GM21737 (cell line): ENCODE results near the gene SCFD2.

ENCODE experiments used
- ATAC-seq: cut with Tn5 transposase; IDR thresholded peaks from one replicate; pipeline ENCODE4 v1.9.1; 2021; ENCODE audit warnings: mild to moderate bottlenecking, moderate library complexity; ENCODE audit not compliant: unreplicated experiment

SCFD2 gene

GRCh38 chr4:53019485-53020382 lies 346.1 kb downstream of the SCFD2 start:
- ATAC-seq: no peak

- no peak for ATAC-seq
Observed at GRCh38 chr4:53018471-53018870, 347.4 kb downstream of the SCFD2 start.

- ATAC-seq: no peak
Observed at GRCh38 chr4:53016099-53016820, 349.6 kb downstream of the SCFD2 start.

- ATAC-seq: no peak
Observed at GRCh38 chr4:53015681-53016080, 350.2 kb downstream of the SCFD2 start.

GRCh38 chr4:53014881-53015280 lies 351.0 kb downstream of the SCFD2 start:
- no peak for ATAC-seq

- ATAC-seq: no peak
Observed at GRCh38 chr4:53013873-53014775, 351.7 kb downstream of the SCFD2 start.

GRCh38 chr4:53012738-53013137 lies 353.1 kb downstream of the SCFD2 start:
- ATAC-seq: peak; percentile 81

GRCh38 chr4:53011259-53011905 lies 354.5 kb downstream of the SCFD2 start:
- ATAC-seq: no peak

- no peak for ATAC-seq
Observed at GRCh38 chr4:53010318-53010717, 355.5 kb downstream of the SCFD2 start.

GRCh38 chr4:53009824-53010223 lies 356.0 kb downstream of the SCFD2 start:
- ATAC-seq: no peak

- no peak for ATAC-seq
Observed at GRCh38 chr4:53007024-53007423, 358.8 kb downstream of the SCFD2 start.

GRCh38 chr4:53005808-53006207 lies 360.1 kb downstream of the SCFD2 start:
- ATAC-seq: no peak

GRCh38 chr4:53005149-53005546 lies 360.7 kb downstream of the SCFD2 start:
- no peak for ATAC-seq

- no peak for ATAC-seq
Observed at GRCh38 chr4:53004497-53005148, 361.2 kb downstream of the SCFD2 start.

GRCh38 chr4:53003959-53004358 lies 361.9 kb downstream of the SCFD2 start:
- ATAC-seq: no peak

GRCh38 chr4:53000560-53000959 lies 365.3 kb downstream of the SCFD2 start:
- ATAC-seq: no peak

- no peak for ATAC-seq
Observed at GRCh38 chr4:52999626-53000025, 366.2 kb downstream of the SCFD2 start.

- ATAC-seq: no peak
Observed at GRCh38 chr4:52998413-52998812, 367.4 kb downstream of the SCFD2 start.

- ATAC-seq: no peak
Observed at GRCh38 chr4:52997132-52997416, 368.8 kb downstream of the SCFD2 start.
